ENCODE data around the gene SCGB1A1.

Gene SCGB1A1

GRCh38 chr11:62391642-62392425 lies 27.0 kb upstream of the SCGB1A1 start:
- no peak for ATAC-seq (replicated peaks)
- H3K27ac Mint-ChIP-seq = no peak overlapping the region
- DNase-seq = no peak
- H3K36me3 Mint-ChIP-seq = no peaks in the 10 kb centered on the region
- H3K9me3 Mint-ChIP-seq = no peaks in the 10 kb centered on the region
- no peak overlapping the region for H3K4me3 Mint-ChIP-seq
- no peaks in the 10 kb centered on the region for H3K27me3 Mint-ChIP-seq
- peaks cover 2 to 8% of the 10 kb centered on the region in 2 donors for H3K4me1 Mint-ChIP-seq

- H3K27me3 Mint-ChIP-seq = no peaks in the 10 kb centered on the region
- no peak for ATAC-seq (replicated peaks)
- no peaks in the 10 kb centered on the region for H3K9me3 Mint-ChIP-seq
- no peak overlapping the region for H3K4me3 Mint-ChIP-seq
- H3K36me3 Mint-ChIP-seq = no peaks in the 10 kb centered on the region
- H3K4me1 Mint-ChIP-seq = peaks cover 2 to 8% of the 10 kb centered on the region in 2 donors
- no peak for DNase-seq
- H3K27ac Mint-ChIP-seq = no peak overlapping the region
These were observed 26.3 kb upstream of the SCGB1A1 start for GRCh38 chr11:62392506-62392905.

GRCh38 chr11:62393061-62393611 lies 25.7 kb upstream of the SCGB1A1 start:
- H3K4me3 Mint-ChIP-seq = no peak overlapping the region
- no peak overlapping the region for H3K27ac Mint-ChIP-seq
- no peaks in the 10 kb centered on the region for H3K9me3 Mint-ChIP-seq
- DNase-seq = no peak
- ATAC-seq (replicated peaks) = peak; percentile 48 to 68
- no peaks in the 10 kb centered on the region for H3K36me3 Mint-ChIP-seq
- peaks cover 2 to 8% of the 10 kb centered on the region in 2 donors for H3K4me1 Mint-ChIP-seq
- peaks cover 2 to 3% of the 10 kb centered on the region in 2 donors for H3K27me3 Mint-ChIP-seq

GRCh38 chr11:62393735-62394134 lies 25.1 kb upstream of the SCGB1A1 start:
- H3K4me3 Mint-ChIP-seq = no peak overlapping the region
- H3K4me1 Mint-ChIP-seq = peaks cover 2 to 8% of the 10 kb centered on the region in 2 donors
- no peaks in the 10 kb centered on the region for H3K9me3 Mint-ChIP-seq
- H3K27ac Mint-ChIP-seq = no peak overlapping the region
- DNase-seq (no peak), ATAC-seq (replicated peaks) (no peak)
- peaks cover 8 to 9% of the 10 kb centered on the region in 2 donors for H3K27me3 Mint-ChIP-seq
- H3K36me3 Mint-ChIP-seq = no peaks in the 10 kb centered on the region

- DNase-seq (peak; percentile 52), ATAC-seq (replicated peaks) (peak; percentile 93 to 94)
- Mint-ChIP-seq H3K27me3 (peaks cover 12 to 16% of the 10 kb centered on the region in 2 donors), H3K27ac (no peak overlapping the region), H3K36me3 (no peaks in the 10 kb centered on the region), H3K9me3 (no peaks in the 10 kb centered on the region), H3K4me3 (no peak overlapping the region), H3K4me1 (peaks cover 2 to 8% of the 10 kb centered on the region in 2 donors)
These were observed 23.9 kb upstream of the SCGB1A1 start for GRCh38 chr11:62394825-62395538.

- no peak overlapping the region for H3K27ac Mint-ChIP-seq
These were observed 22.8 kb upstream of the SCGB1A1 start for GRCh38 chr11:62395885-62396551.

GRCh38 chr11:62398011-62398994 lies 20.5 kb upstream of the SCGB1A1 start:
- ATAC-seq (replicated peaks) = no peak
- H3K27ac Mint-ChIP-seq = no peak overlapping the region
- H3K36me3 Mint-ChIP-seq = no peaks in the 10 kb centered on the region
- H3K4me3 Mint-ChIP-seq = no peak overlapping the region
- H3K27me3 Mint-ChIP-seq = peaks cover 12 to 22% of the 10 kb centered on the region in 2 donors
- H3K9me3 Mint-ChIP-seq = no peaks in the 10 kb centered on the region
- DNase-seq = no peak
- H3K4me1 Mint-ChIP-seq = peaks cover 14 to 18% of the 10 kb centered on the region in 2 donors

More at GRCh38 chr11:62395885-62396551, 22.8 kb upstream of the SCGB1A1 start:
- DNase-seq (no peak), ATAC-seq (replicated peaks) (no peak)
- Mint-ChIP-seq H3K4me1 (peaks cover 2 to 8% of the 10 kb centered on the region in 2 donors), H3K9me3 (no peaks in the 10 kb centered on the region), H3K27me3 (peaks cover 12 to 16% of the 10 kb centered on the region in 2 donors), H3K4me3 (no peak overlapping the region), H3K36me3 (no peaks in the 10 kb centered on the region)

GRCh38 chr11:62399172-62399877 lies 19.5 kb upstream of the SCGB1A1 start:
- H3K36me3 Mint-ChIP-seq = no peaks in the 10 kb centered on the region

GRCh38 chr11:62399878-62400266 lies 19.0 kb upstream of the SCGB1A1 start:
- H3K36me3 Mint-ChIP-seq = no peaks in the 10 kb centered on the region
- H3K4me3 Mint-ChIP-seq = no peak overlapping the region
- DNase-seq (no peak), ATAC-seq (replicated peaks) (no peak)
- no peaks in the 10 kb centered on the region for H3K9me3 Mint-ChIP-seq
- H3K27ac Mint-ChIP-seq = no peak overlapping the region
- peaks cover 13 to 22% of the 10 kb centered on the region in 2 donors for H3K27me3 Mint-ChIP-seq
- H3K4me1 Mint-ChIP-seq = peaks cover 13 to 14% of the 10 kb centered on the region in 2 donors

More at GRCh38 chr11:62399172-62399877, 19.5 kb upstream of the SCGB1A1 start:
- DNase-seq (no peak), ATAC-seq (replicated peaks) (no peak)
- peaks cover 13 to 18% of the 10 kb centered on the region in 2 donors for H3K4me1 Mint-ChIP-seq
- no peaks in the 10 kb centered on the region for H3K9me3 Mint-ChIP-seq
- H3K27me3 Mint-ChIP-seq = peaks cover 12 to 22% of the 10 kb centered on the region in 2 donors
- no peak overlapping the region for H3K27ac Mint-ChIP-seq
- no peak overlapping the region for H3K4me3 Mint-ChIP-seq

- no peak overlapping the region for H3K4me3 Mint-ChIP-seq
- H3K27ac Mint-ChIP-seq = no peak overlapping the region
- peaks cover 10 to 13% of the 10 kb centered on the region in 2 donors for H3K4me1 Mint-ChIP-seq
- H3K9me3 Mint-ChIP-seq = no peaks in the 10 kb centered on the region
- no peaks in the 10 kb centered on the region for H3K36me3 Mint-ChIP-seq
- ATAC-seq (replicated peaks) = no peak
- H3K27me3 Mint-ChIP-seq = peaks cover 15 to 26% of the 10 kb centered on the region in 2 donors
- no peak for DNase-seq
These were observed 18.6 kb upstream of the SCGB1A1 start for GRCh38 chr11:62400281-62400680.

GRCh38 chr11:62400760-62401159 lies 18.1 kb upstream of the SCGB1A1 start:
- Mint-ChIP-seq H3K27me3 (peaks cover 15 to 26% of the 10 kb centered on the region in 2 donors), H3K4me1 (peaks cover 10 to 13% of the 10 kb centered on the region in 2 donors), H3K9me3 (no peaks in the 10 kb centered on the region), H3K4me3 (no peak overlapping the region), H3K27ac (no peak overlapping the region), H3K36me3 (no peaks in the 10 kb centered on the region)
- ATAC-seq (replicated peaks) (no peak), DNase-seq (no peak)

GRCh38 chr11:62401356-62401755 lies 17.5 kb upstream of the SCGB1A1 start:
- Mint-ChIP-seq H3K27ac (no peak overlapping the region), H3K9me3 (no peaks in the 10 kb centered on the region)
- DNase-seq = no peak

GRCh38 chr11:62401811-62402210 lies 17.0 kb upstream of the SCGB1A1 start:
- no peak for DNase-seq
- H3K27ac Mint-ChIP-seq = no peak overlapping the region
- no peak for ATAC-seq (replicated peaks)

More at GRCh38 chr11:62401356-62401755, 17.5 kb upstream of the SCGB1A1 start:
- Mint-ChIP-seq H3K36me3 (no peaks in the 10 kb centered on the region), H3K27me3 (peaks cover 15 to 26% of the 10 kb centered on the region in 2 donors), H3K4me1 (peaks cover 10 to 13% of the 10 kb centered on the region in 2 donors), H3K4me3 (no peak overlapping the region)
- no peak for ATAC-seq (replicated peaks)

More at GRCh38 chr11:62401811-62402210, 17.0 kb upstream of the SCGB1A1 start:
- Mint-ChIP-seq H3K9me3 (no peaks in the 10 kb centered on the region), H3K27me3 (peaks cover 15 to 26% of the 10 kb centered on the region in 2 donors), H3K4me1 (peaks cover 10 to 13% of the 10 kb centered on the region in 2 donors), H3K4me3 (no peak overlapping the region), H3K36me3 (no peaks in the 10 kb centered on the region)

Data from stimulated activated naive B cell treated with anti-CD40 and anti-IgM and Interleukin-4, amounts not matched to agents 10 μg/mL and 1 μg/mL and 100 μg/mL, for 72 hours (primary cell).